K562 (cell line): ENCODE results near the gene ADAR. TPM values are rescaled to one million over a fixed set of nuclear protein-coding genes. Genes with fewer than 3 reads are reported as not detected.

Source experiments
- CBX5 ChIP-seq: IDR thresholded peaks from 2 replicates; pipeline ENCODE4 v1.6.1; 2014; ENCODE audit warnings: low read depth, borderline replicate concordance
- CREBBP ChIP-seq: IDR thresholded peaks from one replicate; pipeline ENCODE4 v1.6.1; 2012; ENCODE audit warnings: low read depth, mild to moderate bottlenecking, control low read depth, inconsistent platforms, low read length
- FOXK1 ChIP-seq: sonication (generic); formaldehyde crosslinking; IDR thresholded peaks from 2 replicates; pipeline ENCODE4 v1.8.0; 2022; ENCODE audit warnings: missing genetic modification reagents, mild to moderate bottlenecking, borderline replicate concordance
- FOXK2 ChIP-seq, 2 experiments: fragments of 450-650 bp; IDR thresholded peaks in 1 of 2; conservative IDR thresholded peaks in 1 of 2; 2 replicates each; pipeline ENCODE4 v1.6.1; 2016; ENCODE audit warnings: low read depth in 2 of 2, mild to moderate bottlenecking in 1 of 2
- HNRNPL ChIP-seq: fragments of 200-400 bp; formaldehyde crosslinking; IDR thresholded peaks from 2 replicates; pipeline ENCODE4 v1.6.1; 2017; ENCODE audit warnings: low read depth, mild to moderate bottlenecking, low read length
- JUN ChIP-seq, 2 experiments: sonication (generic) in 1 of 2; formaldehyde crosslinking in 1 of 2; IDR thresholded peaks; 2 replicates each; pipeline versions ENCODE4 v1.6.1 to v1.8.0; 2012 to 2022; ENCODE audit warnings: borderline replicate concordance in 2 of 2, mild to moderate bottlenecking in 2 of 2, improper control_type of control experiment in 1 of 2, low read depth in 1 of 2, low read length in 1 of 2, missing genetic modification reagents in 1 of 2
- KLF1 ChIP-seq: fragments of 450-650 bp; IDR thresholded peaks from 2 replicates; pipeline ENCODE4 v1.6.1; 2016; ENCODE audit warnings: missing genetic modification characterization, missing compliant biosample characterization
- MAFG ChIP-seq: fragments of 450-650 bp; conservative IDR thresholded peaks from 2 replicates; pipeline ENCODE4 v1.6.1; 2016; ENCODE audit warnings: missing genetic modification characterization, missing compliant biosample characterization
- MAFK ChIP-seq: IDR thresholded peaks from 2 replicates; pipeline ENCODE4 v1.6.1; 2011; ENCODE audit warnings: low read length, improper control_type of control experiment
- NRF1 ChIP-seq, 2 experiments: fragments of 450-650 bp; IDR thresholded peaks in 1 of 2; conservative IDR thresholded peaks in 1 of 2; 2 replicates each; pipeline ENCODE4 v1.6.1; 2014; ENCODE audit warnings: mild to moderate bottlenecking in 2 of 2
- PRDM10 ChIP-seq: fragments of 450-650 bp; IDR thresholded peaks from 2 replicates; pipeline ENCODE4 v1.6.1; 2018; ENCODE audit not compliant: partially characterized antibody
- RB1 ChIP-seq: fragments of 450-650 bp; IDR thresholded peaks from 2 replicates; pipeline ENCODE4 v1.6.1; 2017; ENCODE audit warnings: low read depth, mild to moderate bottlenecking
- RNF2 ChIP-seq: sonication (generic); IDR thresholded peaks from 2 replicates; pipeline ENCODE4 v1.6.1; 2016
- SREBF2 ChIP-seq: sonication (generic); formaldehyde crosslinking; IDR thresholded peaks from 2 replicates; pipeline ENCODE4 v1.4.0; 2020; ENCODE audit warnings: mild to moderate bottlenecking, missing genetic modification reagents
- TCFL5 ChIP-seq: fragments of 250-450 bp; sonication (Bioruptor Pico); conservative IDR thresholded peaks from 2 replicates; pipeline ENCODE4 v1.6.1; 2021; ENCODE audit warnings: mild to moderate bottlenecking, moderate library complexity, matching md5 sums
- TSC22D4 ChIP-seq: fragments of 450-650 bp; IDR thresholded peaks from 2 replicates; pipeline ENCODE4 v1.6.1; 2016; ENCODE audit warnings: missing genetic modification characterization, missing biosample characterization, control low read depth
- XRCC5 ChIP-seq: fragments of 200-400 bp; formaldehyde crosslinking; IDR thresholded peaks from 2 replicates; pipeline ENCODE4 v1.6.1; 2017; ENCODE audit warnings: low read depth, mild to moderate bottlenecking, low read length
- ZBTB7A ChIP-seq: IDR thresholded peaks from 2 replicates; pipeline ENCODE4 v1.6.1; 2011; ENCODE audit warnings: low read depth, mild to moderate bottlenecking, low read length, moderate library complexity, borderline replicate concordance; ENCODE audit not compliant: control insufficient read depth
- polyA plus RNA-seq, 8 experiments: library from polyadenylated mRNA; depleted of rRNA in 4 of 8; stranded (reverse) in 5 of 8; unstranded in 3 of 8; fragments of >200 nt; fragmentation: Nextera tagmentation in 2 of 8; fragmentation: Illumina TruSeq in 1 of 8; extraction: Ambion mirVana in 2 of 8; extraction: Trizol in 1 of 8; gene quantifications; 2 replicates each; pipeline versions ENCODE4 v1.2.1 to v1.2.3, GENCODE V29; 2011 to 2014; ENCODE audit warnings: inconsistent platforms in 1 of 8, missing spikeins in 1 of 8
- total RNA-seq, 7 experiments: library from RNA; depleted of rRNA in 6 of 7; stranded (reverse); fragments of >200 nt in 6 of 7; fragmentation: Illumina TruSeq in 2 of 7; extraction: Trizol in 2 of 7; gene quantifications; 2 replicates each; pipeline versions ENCODE4 v1.2.1 to v1.2.3, GENCODE V29; 2011 to 2021; ENCODE audit warnings: low replicate concordance in 1 of 7
- TF ChIP-seq, protein P1 (sequence below): fragments of 250-450 bp; sonication (Bioruptor Pico); IDR thresholded peaks from 2 replicates; pipeline ENCODE4 v1.4.0; 2020; ENCODE audit warnings: mild to moderate bottlenecking, moderate library complexity
- TF ChIP-seq, protein P2 (sequence below): fragments of 450-650 bp; IDR thresholded peaks from one replicate; pipeline ENCODE4 v1.6.1; 2018; ENCODE audit warnings: mild to moderate bottlenecking, moderate library complexity; ENCODE audit not compliant: partially characterized antibody

Gene ADAR
- total and polyA plus RNA-seq, 9 of the 15 experiments (the other 6 are each of a cell fraction or from before 2014, with no cell fraction given) = 30.1 to 123 (median 60.2) TPM

DNA sequence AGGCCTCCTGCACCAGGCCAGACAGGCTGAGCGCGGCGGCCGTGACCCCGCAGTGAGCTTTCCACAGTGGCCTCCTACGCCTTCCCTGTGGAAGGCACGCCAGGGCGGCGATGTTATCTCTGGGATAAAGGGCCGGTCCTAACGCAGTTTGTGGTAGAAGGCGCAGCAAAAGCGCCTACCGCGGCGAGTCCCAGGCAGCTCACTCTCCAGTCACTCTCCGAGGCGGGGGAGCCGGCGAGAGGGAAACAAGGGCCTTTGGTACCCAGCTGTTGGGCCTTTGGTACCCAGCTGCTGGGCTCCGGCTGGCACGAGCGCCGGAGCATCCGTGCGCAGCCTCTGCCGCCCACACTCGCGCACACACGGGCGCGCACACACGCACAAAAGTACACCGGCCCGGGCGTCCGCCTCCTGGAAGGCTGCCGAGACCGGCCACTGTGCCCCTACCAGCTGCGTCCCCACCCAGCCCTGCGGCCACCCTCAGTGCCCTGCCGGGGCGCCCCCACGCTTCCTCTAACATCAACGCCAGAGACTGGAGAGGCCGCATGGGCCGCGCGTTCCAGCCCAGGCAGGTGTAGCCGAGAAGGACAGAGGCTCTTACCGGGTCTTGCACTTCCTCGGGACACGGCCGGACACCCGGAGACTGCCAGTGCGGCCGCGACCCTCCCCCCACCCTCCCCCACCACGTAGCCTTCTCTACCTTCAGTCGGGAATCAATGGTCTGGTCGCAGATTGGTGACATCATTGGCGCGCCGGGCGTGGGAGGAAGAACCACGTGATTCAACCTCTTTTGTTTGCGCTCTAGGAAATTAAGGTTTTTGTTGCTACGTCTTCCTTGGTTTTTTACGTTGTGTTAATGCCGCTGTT, 19.5 kb upstream of the ADAR start (continued):
- TF ChIP-seq RB1 (0 out of 2 replicates have a peak, but pooled peaks have one; percentile 13), FOXK1 (no peak), CREBBP (no peak), JUN (IDR thresholded peaks at IDR 0.05; ENCODE audit: borderline replicate concordance, low read depth, low read length) (peak; percentile 69; the same call in 1 of the 2 replicates), JUN (CRISPR knock-in tag; IDR thresholded peaks at IDR 0.05; ENCODE audit: borderline replicate concordance) (no peak), NRF1 (conservative IDR thresholded peaks at IDR 0.05 in 1 of 2, IDR thresholded peaks at IDR 0.05 in 1 of 2) (peak; percentile 77 to 80), ZBTB7A (no peak), TSC22D4 (tag) (no peak), MAFG (tag) (no peak), XRCC5 (no peak), FOXK2 (conservative IDR thresholded peaks at IDR 0.05 in 1 of 2, IDR thresholded peaks at IDR 0.05 in 1 of 2; ENCODE audit: low read depth in 2 of 2) (peak; percentile 64 to 83; a peak in 3 of 4 replicates), PRDM10 (peak; percentile 25), KLF1 (tag) (no peak), HNRNPL (peak; percentile 83), CBX5 (0 out of 2 replicates have a peak, but pooled peaks have one; percentile 73), RNF2 (peak; percentile 80), SREBF2 (CRISPR knock-in tag) (no peak), MAFK (no peak), TCFL5 (CRISPR knock-in tag) (no peak)
- TF ChIP-seq, protein P1, sequence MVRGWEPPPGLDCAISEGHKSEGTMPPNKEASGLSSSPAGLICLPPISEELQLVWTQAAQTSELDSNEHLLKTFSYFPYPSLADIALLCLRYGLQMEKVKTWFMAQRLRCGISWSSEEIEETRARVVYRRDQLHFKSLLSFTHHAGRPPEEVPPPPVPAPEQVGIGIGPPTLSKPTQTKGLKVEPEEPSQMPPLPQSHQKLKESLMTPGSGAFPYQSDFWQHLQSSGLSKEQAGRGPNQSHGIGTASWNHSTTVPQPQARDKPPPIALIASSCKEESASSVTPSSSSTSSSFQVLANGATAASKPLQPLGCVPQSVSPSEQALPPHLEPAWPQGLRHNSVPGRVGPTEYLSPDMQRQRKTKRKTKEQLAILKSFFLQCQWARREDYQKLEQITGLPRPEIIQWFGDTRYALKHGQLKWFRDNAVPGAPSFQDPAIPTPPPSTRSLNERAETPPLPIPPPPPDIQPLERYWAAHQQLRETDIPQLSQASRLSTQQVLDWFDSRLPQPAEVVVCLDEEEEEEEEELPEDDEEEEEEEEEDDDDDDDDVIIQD (CRISPR knock-in tag) = no peak
- TF ChIP-seq, protein P2, sequence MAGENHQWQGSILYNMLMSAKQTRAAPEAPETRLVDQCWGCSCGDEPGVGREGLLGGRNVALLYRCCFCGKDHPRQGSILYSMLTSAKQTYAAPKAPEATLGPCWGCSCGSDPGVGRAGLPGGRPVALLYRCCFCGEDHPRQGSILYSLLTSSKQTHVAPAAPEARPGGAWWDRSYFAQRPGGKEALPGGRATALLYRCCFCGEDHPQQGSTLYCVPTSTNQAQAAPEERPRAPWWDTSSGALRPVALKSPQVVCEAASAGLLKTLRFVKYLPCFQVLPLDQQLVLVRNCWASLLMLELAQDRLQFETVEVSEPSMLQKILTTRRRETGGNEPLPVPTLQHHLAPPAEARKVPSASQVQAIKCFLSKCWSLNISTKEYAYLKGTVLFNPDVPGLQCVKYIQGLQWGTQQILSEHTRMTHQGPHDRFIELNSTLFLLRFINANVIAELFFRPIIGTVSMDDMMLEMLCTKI = no peak
